Natural killer cell (primary cell): ENCODE results near the gene RNASE11. TPM values are rescaled to one million over a fixed set of nuclear protein-coding genes. Genes with fewer than 3 reads are reported as not detected.

ENCODE experiments used
- ATAC-seq, 3 donors: fragments of 150-1000 bp in 2 of 3; fragments of 200-7000 bp in 1 of 3; cut with Tn5 transposase; 1 replicate in 1 of 3; 2 replicates in 2 of 3; pipeline ENCODE4 v1.10.0; 2021; ENCODE audit warnings: mild to moderate bottlenecking in 2 of 3, moderate library complexity in 2 of 3
- DNase-seq, 2 donors: peaks; one replicate each; pipeline versions ENCODE4 v3.0.0 to v3.0.0-alpha.2; 2013 to 2021; ENCODE audit warnings: mixed read lengths in 1 of 2
- H3K27ac ChIP-seq: one replicate; pipeline ENCODE4 v1.5.1; 2013; ENCODE audit warnings: mild to moderate bottlenecking, low read length
- H3K27me3 ChIP-seq: one replicate; pipeline ENCODE4 v1.6.1; 2013; ENCODE audit warnings: low read length; ENCODE audit not compliant: control insufficient read depth, insufficient read depth
- H3K36me3 ChIP-seq: one replicate; pipeline ENCODE4 v1.6.1; 2013; ENCODE audit warnings: low read length; ENCODE audit not compliant: control insufficient read depth, insufficient read depth
- H3K4me1 ChIP-seq: one replicate; pipeline ENCODE4 v1.6.1; 2013; ENCODE audit warnings: low read length; ENCODE audit not compliant: control insufficient read depth, insufficient read depth
- H3K4me3 ChIP-seq: one replicate; pipeline ENCODE4 v1.5.1; 2013; ENCODE audit warnings: low read length
- H3K9me3 ChIP-seq: one replicate; pipeline ENCODE4 v1.6.1; 2013; ENCODE audit warnings: low read length; ENCODE audit not compliant: control insufficient read depth, insufficient read depth
- H3K27ac Mint-ChIP-seq, 2 donors: one replicate each; pipeline ENCODE4 v1.8.0; 2022; ENCODE audit warnings: mild to moderate bottlenecking in 2 of 2, mixed read lengths in 2 of 2, moderate library complexity in 1 of 2
- H3K27me3 Mint-ChIP-seq, 2 donors: one replicate each; pipeline ENCODE4 v1.8.0; 2022; ENCODE audit warnings: low read depth in 2 of 2, mixed read lengths in 2 of 2
- H3K36me3 Mint-ChIP-seq: one replicate; pipeline ENCODE4 v1.8.0; 2022; ENCODE audit warnings: mixed read lengths
- H3K4me1 Mint-ChIP-seq, 2 donors: one replicate each; pipeline ENCODE4 v1.8.0; 2022; ENCODE audit warnings: mixed read lengths in 2 of 2
- H3K4me3 Mint-ChIP-seq: one replicate; pipeline ENCODE4 v1.8.0; 2022; ENCODE audit warnings: mild to moderate bottlenecking, moderate library complexity, mixed read lengths
- H3K9me3 Mint-ChIP-seq, 2 donors: one replicate each; pipeline ENCODE4 v1.8.0; 2022; ENCODE audit warnings: mixed read lengths in 2 of 2
- WGBS: methylation state at CpG from one replicate; pipeline ENCODE4 v1.1.7; 2013; ENCODE audit warnings: missing lambda C conversion rate; ENCODE audit not compliant: insufficient coverage; 5-methylcytosine and 5-hydroxymethylcytosine counted together
- intact Hi-C: fragments of 100-400 bp; cut with micrococcal nuclease; formaldehyde crosslinking; loops from one replicate; pipeline ENCODE4 v1.14.2; 2022
- total RNA-seq, 4 donors: library from RNA; stranded (reverse); fragments of 120-200 nt in 1 of 4; gene quantifications; one replicate each; pipeline versions ENCODE4 v1.2.3 to v1.2.4, GENCODE V29; 2013 to 2022
- TF ChIP-seq, protein P1 (sequence below): fragments of 200-600 bp; IDR thresholded peaks from one replicate; pipeline ENCODE4 v1.8.0; 2022; ENCODE audit warnings: antibody characterized with exemption

The RNASE11 gene
- total RNA-seq, 3 donors from 2014 or later (not counting 1 experiment from before 2014, with no cell fraction given), result not detected

DNA sequence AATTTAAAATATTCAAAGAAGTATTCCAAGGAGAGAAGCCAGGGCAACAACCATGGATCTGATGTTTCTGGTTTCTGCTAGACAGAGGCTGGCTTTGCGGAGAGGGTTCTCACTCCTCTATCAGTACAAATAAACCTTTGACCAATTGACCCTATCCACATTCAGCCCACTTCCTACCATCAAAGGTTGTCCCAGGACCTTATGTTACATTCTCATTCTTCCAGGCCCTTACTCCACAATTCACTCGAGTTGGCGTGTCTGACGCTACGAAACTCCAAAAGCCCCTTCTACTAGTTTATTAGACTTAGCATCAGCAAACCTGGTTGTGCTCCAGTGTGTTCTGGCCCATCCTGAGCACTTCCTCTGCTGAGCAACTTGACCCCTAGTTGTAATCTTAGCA is 28.2 kb upstream of the RNASE11 start:
- no peak for DNase-seq
- Histone ChIP-seq H3K9me3 (no peaks in the 10 kb centered on the region), H3K27me3 (no peaks in the 10 kb centered on the region), H3K4me1 (peaks cover 17% of the 10 kb centered on the region), H3K27ac (no peak overlapping the region), H3K4me3 (no peak overlapping the region), H3K36me3 (no peaks in the 10 kb centered on the region)
- H3K9me3 Mint-ChIP-seq, result no peaks in the 10 kb centered on the region
- no peak overlapping the region for H3K27ac Mint-ChIP-seq
- no peak overlapping the region for H3K4me3 Mint-ChIP-seq
- 92% methylated on average over 5 of the region's 5 CpGs for WGBS
- ATAC-seq, result no peak
- no peaks in the 10 kb centered on the region for H3K36me3 Mint-ChIP-seq
- intact Hi-C loops, result no loop called here
- H3K4me1 Mint-ChIP-seq, result peaks cover 14 to 28% of the 10 kb centered on the region in 2 donors
- TF ChIP-seq, protein P1, sequence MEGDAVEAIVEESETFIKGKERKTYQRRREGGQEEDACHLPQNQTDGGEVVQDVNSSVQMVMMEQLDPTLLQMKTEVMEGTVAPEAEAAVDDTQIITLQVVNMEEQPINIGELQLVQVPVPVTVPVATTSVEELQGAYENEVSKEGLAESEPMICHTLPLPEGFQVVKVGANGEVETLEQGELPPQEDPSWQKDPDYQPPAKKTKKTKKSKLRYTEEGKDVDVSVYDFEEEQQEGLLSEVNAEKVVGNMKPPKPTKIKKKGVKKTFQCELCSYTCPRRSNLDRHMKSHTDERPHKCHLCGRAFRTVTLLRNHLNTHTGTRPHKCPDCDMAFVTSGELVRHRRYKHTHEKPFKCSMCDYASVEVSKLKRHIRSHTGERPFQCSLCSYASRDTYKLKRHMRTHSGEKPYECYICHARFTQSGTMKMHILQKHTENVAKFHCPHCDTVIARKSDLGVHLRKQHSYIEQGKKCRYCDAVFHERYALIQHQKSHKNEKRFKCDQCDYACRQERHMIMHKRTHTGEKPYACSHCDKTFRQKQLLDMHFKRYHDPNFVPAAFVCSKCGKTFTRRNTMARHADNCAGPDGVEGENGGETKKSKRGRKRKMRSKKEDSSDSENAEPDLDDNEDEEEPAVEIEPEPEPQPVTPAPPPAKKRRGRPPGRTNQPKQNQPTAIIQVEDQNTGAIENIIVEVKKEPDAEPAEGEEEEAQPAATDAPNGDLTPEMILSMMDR, result no peak
- H3K27me3 Mint-ChIP-seq, result no peaks in the 10 kb centered on the region

GRCh38 chr14:20614038-20614840 is 26.4 kb upstream of the RNASE11 start:
- no peaks in the 10 kb centered on the region for H3K36me3 ChIP-seq
- H3K4me3 ChIP-seq, result peak overlapping the region; percentile 42
- TF ChIP-seq, protein P1, result no peak
- peak overlapping the region; percentile 41 for H3K27ac ChIP-seq
- Mint-ChIP-seq H3K4me1 (peaks cover 14 to 28% of the 10 kb centered on the region in 2 donors), H3K27me3 (no peaks in the 10 kb centered on the region), H3K9me3 (no peaks in the 10 kb centered on the region), H3K36me3 (no peaks in the 10 kb centered on the region), H3K27ac (no peak overlapping the region), H3K4me3 (no peak overlapping the region)
- DNase-seq (peak in 1 of 2 donors; percentile 11), ATAC-seq (peak in 2 of 3 donors; percentile 1)
- H3K27me3 ChIP-seq, result no peaks in the 10 kb centered on the region
- H3K9me3 ChIP-seq, result no peaks in the 10 kb centered on the region
- peaks cover 24% of the 10 kb centered on the region for H3K4me1 ChIP-seq
- intact Hi-C loops, result loop anchor here (5.0 kb wide), 1 partner anchor 272 kb away; the partner anchor contains the start of gene PARP2
- WGBS, result 39% methylated on average over 9 of the region's 17 CpGs

GRCh38 chr14:20613094-20614037 is 25.6 kb upstream of the RNASE11 start:
- H3K9me3 Mint-ChIP-seq, result no peaks in the 10 kb centered on the region
- TF ChIP-seq, protein P1, result peak; percentile 47
- Histone ChIP-seq H3K4me3 (peak overlapping the region; percentile 42), H3K27ac (peak overlapping the region; percentile 41), H3K36me3 (no peaks in the 10 kb centered on the region), H3K27me3 (no peaks in the 10 kb centered on the region), H3K9me3 (no peaks in the 10 kb centered on the region), H3K4me1 (peaks cover 24% of the 10 kb centered on the region)
- ATAC-seq (peak; percentile 82 to 88 (median 84)), DNase-seq (peak; percentile 78 to 94)
- no peaks in the 10 kb centered on the region for H3K27me3 Mint-ChIP-seq
- H3K36me3 Mint-ChIP-seq, result no peaks in the 10 kb centered on the region
- no peak overlapping the region for H3K4me3 Mint-ChIP-seq
- H3K27ac Mint-ChIP-seq, result no peak overlapping the region
- peaks cover 14 to 24% of the 10 kb centered on the region in 2 donors for H3K4me1 Mint-ChIP-seq
- intact Hi-C loops, result loop anchor here (1.0 to 5.0 kb wide), 4 partner anchors 17 to 271 kb away; partner anchors contain the start of genes APEX1 and PARP2
- under 1% methylated on average over 33 of the region's 34 CpGs for WGBS
